GM12865 (cell line): ENCODE results near the gene ZNF420.
"Not testable (repeated sequence)": the region's sequence is repeated elsewhere in the genome, so short reads cannot be mapped to it uniquely, and the experiment has no call there.

Experiments
- DNase-seq: peaks from one replicate; pipeline ENCODE4 v3.0.0; 2010; ENCODE audit warnings: low read depth
- H3K4me3 ChIP-seq: 2 replicates; pipeline ENCODE4 v1.5.1; 2011; ENCODE audit warnings: mild to moderate bottlenecking, low read depth, low read length, control low read depth
- TF ChIP-seq, protein P1 (sequence below): IDR thresholded peaks from 2 replicates; pipeline ENCODE4 v1.5.1; 2011; ENCODE audit warnings: low read length, control low read depth, low read depth, inconsistent platforms; ENCODE audit not compliant: insufficient read depth; ENCODE audit errors: missing control alignments

The ZNF420 gene

DNA sequence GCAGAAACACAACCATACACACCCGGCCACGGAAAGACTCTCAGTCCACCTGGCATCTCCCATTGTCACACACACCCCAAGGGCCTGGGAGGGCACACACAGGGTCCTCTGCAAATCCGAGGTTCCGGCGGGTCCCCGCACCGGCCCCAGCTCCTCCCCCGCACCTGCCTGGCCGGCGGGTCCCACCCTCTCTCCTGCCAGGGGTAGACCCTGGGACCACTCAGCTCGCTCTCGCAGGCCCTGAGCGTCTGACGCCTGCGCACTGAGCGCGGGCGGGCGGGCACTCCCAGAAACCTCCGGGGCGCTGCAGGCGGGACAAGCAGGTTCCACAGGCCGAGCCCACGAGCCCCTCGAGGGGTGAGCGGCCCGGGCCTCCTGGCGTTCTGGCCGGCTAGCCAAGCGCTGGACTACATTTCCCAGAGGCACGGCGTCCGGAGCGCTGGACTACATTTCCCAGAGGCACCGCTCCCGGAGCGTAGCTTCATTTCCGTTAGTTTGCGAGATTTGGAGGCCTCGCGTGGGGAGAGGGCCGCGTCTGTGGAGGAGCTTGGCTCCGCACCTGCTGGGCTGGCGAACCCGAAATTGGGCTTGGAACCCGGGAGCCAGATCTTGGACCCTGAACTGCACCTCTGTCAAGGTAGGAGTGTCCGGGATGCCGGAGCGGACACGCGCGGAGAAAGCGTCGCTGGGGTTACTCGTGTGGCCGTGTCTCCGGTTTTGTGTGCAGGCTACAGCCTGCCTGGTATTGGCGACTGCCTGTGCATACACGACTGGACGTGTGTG lies at the start of gene ZNF420:
Gene ZNF420, plus strand, starts transcription at position 500 of the 783 bp plus-strand sequence. CDS start 10,686 bp downstream, outside the sequence.
- peak; percentile 98 for DNase-seq
- peak within 1 kb of the TSS; percentile 80 for H3K4me3 ChIP-seq

DNA sequence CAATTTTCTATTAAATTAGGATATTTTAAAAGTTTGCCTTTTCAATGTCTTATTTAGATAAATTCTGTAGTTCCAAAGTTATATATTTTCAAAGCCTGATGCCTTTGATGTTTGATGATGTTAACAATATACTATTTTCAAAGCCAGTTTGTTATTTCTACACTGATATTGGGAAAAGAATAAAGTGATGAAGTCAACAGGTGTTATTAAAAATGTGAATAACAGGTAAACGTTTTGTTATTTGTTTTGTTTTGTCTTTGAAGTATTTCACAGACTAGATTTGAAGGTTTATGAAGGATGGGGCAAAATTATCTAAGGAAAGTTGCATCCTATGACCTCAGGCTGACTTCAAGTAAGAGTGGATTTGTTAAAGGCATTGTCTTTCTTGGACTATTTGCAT lies 33.1 kb upstream of the ZNF420 start:
- H3K4me3 ChIP-seq, result no peak overlapping the region
- no peak for DNase-seq
- TF ChIP-seq, protein P1, sequence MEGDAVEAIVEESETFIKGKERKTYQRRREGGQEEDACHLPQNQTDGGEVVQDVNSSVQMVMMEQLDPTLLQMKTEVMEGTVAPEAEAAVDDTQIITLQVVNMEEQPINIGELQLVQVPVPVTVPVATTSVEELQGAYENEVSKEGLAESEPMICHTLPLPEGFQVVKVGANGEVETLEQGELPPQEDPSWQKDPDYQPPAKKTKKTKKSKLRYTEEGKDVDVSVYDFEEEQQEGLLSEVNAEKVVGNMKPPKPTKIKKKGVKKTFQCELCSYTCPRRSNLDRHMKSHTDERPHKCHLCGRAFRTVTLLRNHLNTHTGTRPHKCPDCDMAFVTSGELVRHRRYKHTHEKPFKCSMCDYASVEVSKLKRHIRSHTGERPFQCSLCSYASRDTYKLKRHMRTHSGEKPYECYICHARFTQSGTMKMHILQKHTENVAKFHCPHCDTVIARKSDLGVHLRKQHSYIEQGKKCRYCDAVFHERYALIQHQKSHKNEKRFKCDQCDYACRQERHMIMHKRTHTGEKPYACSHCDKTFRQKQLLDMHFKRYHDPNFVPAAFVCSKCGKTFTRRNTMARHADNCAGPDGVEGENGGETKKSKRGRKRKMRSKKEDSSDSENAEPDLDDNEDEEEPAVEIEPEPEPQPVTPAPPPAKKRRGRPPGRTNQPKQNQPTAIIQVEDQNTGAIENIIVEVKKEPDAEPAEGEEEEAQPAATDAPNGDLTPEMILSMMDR, result no peak

More for the DNA sequence above, at the start of gene ZNF420:
- TF ChIP-seq, protein P1, result no peak

DNA sequence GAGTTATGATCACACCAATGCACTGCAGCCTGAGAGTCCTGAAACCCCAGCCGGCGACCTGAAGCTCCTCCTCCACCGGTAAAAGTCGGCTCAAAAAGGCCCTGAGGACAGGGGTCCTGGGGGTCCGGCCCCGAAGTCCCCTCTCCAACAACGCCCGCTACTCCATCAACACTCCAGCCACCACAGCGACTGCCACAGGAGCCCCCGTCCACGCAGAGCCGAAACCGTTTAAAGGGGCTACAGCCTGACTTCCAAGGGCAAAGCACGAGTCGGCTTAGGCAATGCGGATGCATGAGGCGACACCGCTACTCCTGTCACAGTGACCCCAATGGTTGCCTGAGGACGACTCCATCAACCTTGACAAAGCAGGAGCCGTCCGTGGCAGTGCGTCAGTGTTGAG lies 22.9 kb upstream of the ZNF420 start:
- no peak for DNase-seq
- TF ChIP-seq, protein P1, result no peak
- no peak overlapping the region for H3K4me3 ChIP-seq

DNA sequence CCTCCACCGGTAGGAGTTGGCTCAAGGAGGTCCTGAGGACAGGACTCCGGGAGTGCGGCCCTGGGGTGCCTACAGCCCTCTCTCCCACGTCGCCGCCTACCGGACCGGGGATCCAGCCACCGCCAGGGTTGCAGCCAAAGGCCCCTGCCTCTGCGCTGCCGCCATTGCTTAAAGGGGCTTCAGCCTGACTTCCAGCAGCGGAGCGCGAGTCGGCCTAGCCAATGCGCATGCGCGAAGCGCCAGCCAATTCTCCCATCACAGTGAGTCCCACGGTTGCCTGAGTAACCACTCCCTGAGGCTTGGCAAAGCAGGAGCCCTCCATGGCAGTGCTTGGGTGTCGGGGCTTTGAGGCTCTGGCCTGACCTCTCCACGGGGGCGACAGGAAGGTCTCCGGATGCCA lies 21.5 kb upstream of the ZNF420 start:
- TF ChIP-seq, protein P1, result no peak
- no peak for DNase-seq
- no peak overlapping the region for H3K4me3 ChIP-seq

DNA sequence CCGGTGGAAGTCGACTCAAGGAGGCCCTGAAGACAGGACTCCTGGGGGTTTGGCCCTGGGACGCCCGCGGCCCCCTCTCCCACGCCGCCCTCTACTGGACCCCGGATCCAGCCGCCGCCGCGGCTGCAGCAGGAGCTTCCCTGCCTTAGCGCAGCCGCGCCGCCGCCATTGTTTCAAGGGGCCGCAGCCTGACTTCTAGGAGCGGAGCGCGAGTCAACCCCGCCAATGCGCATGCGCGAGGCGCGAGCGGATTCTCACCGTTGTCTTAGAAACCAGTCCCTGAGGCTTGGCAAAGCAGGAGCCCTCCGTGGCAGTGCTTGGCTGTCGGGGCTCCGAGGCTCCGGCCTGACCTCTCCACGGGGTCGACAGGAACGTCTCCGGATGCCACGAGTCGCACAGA lies 19.1 kb upstream of the ZNF420 start:
- H3K4me3 ChIP-seq, result no peak overlapping the region
- TF ChIP-seq, protein P1, result no peak
- DNase-seq, result no peak

DNA sequence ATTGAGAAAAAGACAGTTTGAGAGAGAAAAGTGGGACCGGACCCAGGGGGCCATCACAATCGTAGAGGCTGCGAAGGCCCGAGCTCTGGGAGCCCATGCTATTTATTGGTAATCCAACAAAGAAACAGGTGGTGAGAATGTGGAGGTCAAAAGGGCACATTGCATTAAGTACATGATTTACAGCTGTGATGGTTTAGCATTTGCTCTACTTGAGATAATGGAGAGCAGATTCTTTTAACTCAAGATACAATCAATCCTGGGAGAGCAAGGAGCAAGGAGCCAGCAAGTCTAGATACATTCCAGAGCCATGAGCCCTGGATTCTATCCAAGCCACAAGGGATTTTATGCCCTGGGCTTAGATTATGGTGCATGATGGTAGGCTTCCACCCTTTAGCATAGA lies 13.3 kb upstream of the ZNF420 start:
- H3K4me3 ChIP-seq, DNase-seq: not testable (repeated sequence)

DNA sequence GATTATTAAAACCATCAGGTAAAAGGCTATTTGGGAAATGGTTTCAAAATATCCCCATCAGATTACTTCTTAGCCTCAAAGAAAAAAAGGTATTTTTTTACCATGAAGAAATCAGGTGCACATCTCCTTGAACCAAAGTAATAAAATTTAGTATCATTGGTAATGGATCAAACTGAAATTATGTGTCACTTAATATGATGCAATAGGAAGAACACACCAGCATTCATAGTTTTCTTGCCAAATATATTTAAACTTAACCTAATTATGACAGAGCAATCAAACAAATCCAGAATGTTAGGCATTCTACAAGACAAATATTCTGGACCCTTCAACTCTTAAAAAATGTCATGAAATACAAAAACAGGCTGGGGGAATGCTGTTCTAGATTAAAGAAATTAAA lies 4.1 kb upstream of the ZNF420 start:
- TF ChIP-seq, protein P1, result no peak
- DNase-seq, result no peak
- H3K4me3 ChIP-seq, result no peak overlapping the region
